Fibroblast of lung (primary cell): ENCODE data around the gene TRMT2A. TPM values are rescaled to one million over a fixed set of nuclear protein-coding genes. Genes with fewer than 3 reads are reported as not detected.
"Not testable (repeated sequence)": the region's sequence is repeated elsewhere in the genome, so short reads cannot be mapped to it uniquely, and the experiment has no call there.

Source experiments
- DNase-seq, 2 donors: peaks; one replicate each; pipeline versions ENCODE4 v3.0.0 to v3.0.0-alpha.2; 2010; ENCODE audit warnings: low read depth in 2 of 2
- H2AFZ ChIP-seq: 2 replicates; pipeline ENCODE4 v1.5.1; 2012; ENCODE audit warnings: low read length, control low read depth, inconsistent platforms
- H3K27ac ChIP-seq: 2 replicates; pipeline ENCODE4 v1.5.1; 2011; ENCODE audit warnings: low read length, control low read depth; ENCODE audit not compliant: insufficient read depth
- H3K27me3 ChIP-seq: 2 replicates; pipeline ENCODE4 v1.5.1; 2011; ENCODE audit warnings: mild to moderate bottlenecking, low read length; ENCODE audit not compliant: control insufficient read depth, insufficient read depth
- H3K36me3 ChIP-seq: 2 replicates; pipeline ENCODE4 v1.5.1; 2011; ENCODE audit warnings: low read length; ENCODE audit not compliant: control insufficient read depth, insufficient read depth
- H3K4me1 ChIP-seq: 2 replicates; pipeline ENCODE4 v1.5.1; 2011; ENCODE audit warnings: low read length; ENCODE audit not compliant: control insufficient read depth, insufficient read depth; ENCODE audit errors: extremely low read depth
- H3K4me2 ChIP-seq: 2 replicates; pipeline ENCODE4 v1.5.1; 2011; ENCODE audit warnings: low read length, control low read depth; ENCODE audit not compliant: insufficient read depth; ENCODE audit errors: extremely low read depth
- H3K4me3 ChIP-seq, 4 experiments: fragments of 200-600 bp in 1 of 4; sonication (generic) in 1 of 4; replicated peaks in 1 of 4; 2 replicates each; pipeline ENCODE4 v1.5.1; 2011 to 2016; ENCODE audit warnings: low read length in 4 of 4, low read depth in 3 of 4, mild to moderate bottlenecking in 3 of 4, control low read depth in 2 of 4, inconsistent platforms in 1 of 4, mixed read lengths in 1 of 4; ENCODE audit not compliant: insufficient read depth in 1 of 4; ENCODE audit errors: control extremely low read depth in 1 of 4
- H3K79me2 ChIP-seq: 2 replicates; pipeline ENCODE4 v1.5.1; 2012; ENCODE audit warnings: mild to moderate bottlenecking, low read length, inconsistent platforms; ENCODE audit not compliant: control insufficient read depth, insufficient read depth
- H3K9ac ChIP-seq: 2 replicates; pipeline ENCODE4 v1.5.1; 2011; ENCODE audit warnings: mild to moderate bottlenecking, low read length, control low read depth; ENCODE audit not compliant: insufficient read depth
- H3K9me3 ChIP-seq: 2 replicates; pipeline ENCODE4 v1.5.1; 2012; ENCODE audit warnings: low read depth, low read length; ENCODE audit not compliant: control insufficient read depth, insufficient read depth
- H4K20me1 ChIP-seq: 2 replicates; pipeline ENCODE4 v1.5.1; 2011; ENCODE audit warnings: low read length; ENCODE audit not compliant: control insufficient read depth, insufficient read depth; ENCODE audit errors: extremely low read depth
- CTCF ChIP-seq, 2 donors: IDR thresholded peaks in 1 of 2; conservative IDR thresholded peaks in 1 of 2; 1 replicate in 1 of 2; 2 replicates in 1 of 2; pipeline ENCODE4 v1.5.1; 2011 to 2012; ENCODE audit warnings: low read length in 2 of 2, control low read depth in 1 of 2, inconsistent platforms in 1 of 2, low read depth in 1 of 2, mild to moderate bottlenecking in 1 of 2
- EZH2 ChIP-seq: IDR thresholded peaks from 2 replicates; pipeline ENCODE4 v1.5.1; 2012; ENCODE audit warnings: low read length, control low read depth, mild to moderate bottlenecking; ENCODE audit errors: missing control alignments
- polyA plus RNA-seq, 2 donors: library from polyadenylated mRNA; depleted of rRNA in 1 of 2; stranded (reverse) in 1 of 2; unstranded in 1 of 2; fragments of >200 nt; gene quantifications; 2 replicates each; pipeline ENCODE4 v1.2.1, GENCODE V29; 2011 to 2012; ENCODE audit warnings: missing spikeins in 1 of 2
- total RNA-seq: library from RNA; depleted of rRNA; stranded (reverse); fragments of >200 nt; gene quantifications from 2 replicates; pipeline ENCODE4 v1.2.1, GENCODE V29; 2014

TRMT2A gene
- total and polyA plus RNA-seq, 2 donors (not counting 1 experiment from before 2014, with no cell fraction given): 13.5 to 52.2 TPM

GRCh38 chr22:20071524-20071972, 45.5 kb downstream of the TRMT2A start:
- no peaks in the 10 kb centered on the region for H3K4me1 ChIP-seq
- TF ChIP-seq EZH2 (no peak), CTCF (conservative IDR thresholded peaks at IDR 0.05 in 1 of 2, IDR thresholded peaks at IDR 0.05 in 1 of 2; ENCODE audit: low read depth in 1 of 2, low read length in 2 of 2) (no peak)
- DNase-seq: no peak

DNA sequence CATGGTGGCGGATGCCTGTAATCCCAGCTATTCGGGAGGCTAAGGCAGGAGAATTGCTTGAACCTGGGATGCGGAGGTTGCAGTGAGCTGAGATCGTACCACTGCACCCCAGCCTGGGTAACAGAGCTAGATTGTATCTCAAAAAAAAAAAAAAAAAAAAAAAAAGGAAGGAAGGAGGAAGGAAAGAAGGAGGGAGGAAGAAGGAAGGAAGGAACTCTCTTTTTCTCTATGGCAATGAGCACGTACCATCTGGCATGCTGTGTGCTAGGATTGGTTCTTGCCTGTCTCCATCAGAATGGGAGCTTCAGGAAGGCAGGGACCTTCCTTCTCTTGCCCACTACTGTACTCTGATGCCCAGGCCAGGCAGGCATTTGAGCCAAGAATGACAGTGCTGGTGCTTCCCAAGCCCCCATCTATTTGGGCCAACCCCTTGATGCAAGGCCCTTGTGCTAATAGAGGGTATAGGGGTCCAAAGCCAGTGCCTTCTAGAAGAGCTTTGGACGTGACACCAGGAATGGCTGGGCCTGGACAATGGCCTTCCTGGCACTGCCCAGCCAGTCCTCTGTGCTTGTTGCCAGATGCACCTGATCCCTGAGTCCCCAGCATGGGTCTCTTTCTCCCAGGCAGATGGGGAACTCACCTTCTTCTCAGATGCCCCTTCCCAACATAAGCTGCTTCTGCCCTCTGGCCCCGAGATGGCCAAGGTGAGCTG, 47.5 kb downstream of the TRMT2A start:
- TF ChIP-seq EZH2 (no peak), CTCF (conservative IDR thresholded peaks at IDR 0.05 in 1 of 2, IDR thresholded peaks at IDR 0.05 in 1 of 2; ENCODE audit: low read depth in 1 of 2, low read length in 2 of 2) (no peak)
- H3K27me3 ChIP-seq: no peaks in the 10 kb centered on the region
- no peak overlapping the region for H3K4me3 ChIP-seq
- H3K4me2 ChIP-seq: no peak overlapping the region
- no peak overlapping the region for H3K27ac ChIP-seq
- H3K36me3 ChIP-seq: no peaks in the 10 kb centered on the region
- no peak overlapping the region for H3K9ac ChIP-seq
- no peaks in the 10 kb centered on the region for H3K4me1 ChIP-seq
- H3K9me3 ChIP-seq: no peaks in the 10 kb centered on the region
- no peaks in the 10 kb centered on the region for H4K20me1 ChIP-seq
- H3K79me2 ChIP-seq: no peaks in the 10 kb centered on the region
- H2AFZ ChIP-seq: no peak overlapping the region
- no peak for DNase-seq

More at GRCh38 chr22:20071524-20071972, 45.5 kb downstream of the TRMT2A start:
- Histone ChIP-seq H3K27ac (no peak overlapping the region), H3K9ac (no peak overlapping the region), H3K4me2 (no peak overlapping the region), H3K27me3 (no peaks in the 10 kb centered on the region), H2AFZ (no peak overlapping the region), H3K9me3 (no peaks in the 10 kb centered on the region), H3K36me3 (no peaks in the 10 kb centered on the region), H3K79me2 (no peaks in the 10 kb centered on the region), H4K20me1 (no peaks in the 10 kb centered on the region), H3K4me3 (no peak overlapping the region)

GRCh38 chr22:20068640-20069039, 48.4 kb downstream of the TRMT2A start:
- no peaks in the 10 kb centered on the region for H3K79me2 ChIP-seq
- H2AFZ ChIP-seq: no peak overlapping the region
- no peak overlapping the region for H3K4me3 ChIP-seq
- no peaks in the 10 kb centered on the region for H4K20me1 ChIP-seq
- DNase-seq: no peak
- TF ChIP-seq EZH2 (no peak), CTCF (conservative IDR thresholded peaks at IDR 0.05 in 1 of 2, IDR thresholded peaks at IDR 0.05 in 1 of 2; ENCODE audit: low read depth in 1 of 2, low read length in 2 of 2) (no peak)
- no peaks in the 10 kb centered on the region for H3K36me3 ChIP-seq
- no peak overlapping the region for H3K4me2 ChIP-seq
- H3K27me3 ChIP-seq: no peaks in the 10 kb centered on the region
- H3K4me1 ChIP-seq: no peaks in the 10 kb centered on the region
- H3K9me3 ChIP-seq: no peaks in the 10 kb centered on the region
- no peak overlapping the region for H3K9ac ChIP-seq
- no peak overlapping the region for H3K27ac ChIP-seq

DNA sequence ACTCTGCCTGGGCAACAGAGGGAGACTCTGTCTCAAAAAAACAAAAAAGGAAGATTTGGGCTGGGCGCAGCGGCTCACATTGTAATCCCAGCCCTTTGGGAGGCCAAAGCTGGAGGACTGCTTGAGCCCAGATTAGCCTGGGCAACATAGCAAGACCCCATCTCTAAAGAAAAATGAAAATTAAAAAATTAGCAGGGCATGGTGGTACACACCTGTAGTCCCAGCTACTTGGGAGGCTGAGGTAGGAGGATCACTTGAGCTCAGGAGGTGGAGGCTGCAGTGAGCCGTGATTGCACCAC, 49.7 kb downstream of the TRMT2A start:
- H3K4me3 ChIP-seq, H4K20me1 ChIP-seq, H2AFZ ChIP-seq, H3K4me2 ChIP-seq, H3K79me2 ChIP-seq, H3K4me1 ChIP-seq, H3K9ac ChIP-seq, H3K36me3 ChIP-seq, H3K27me3 ChIP-seq, H3K9me3 ChIP-seq, DNase-seq, H3K27ac ChIP-seq: not testable (repeated sequence)
